Esophagus muscularis mucosa (tissue), 4 donors: ENCODE results near the gene PRKAG2. TPM values are rescaled to one million over a fixed set of nuclear protein-coding genes. Genes with fewer than 3 reads are reported as not detected.
A peak's percentile ranks its signal among the peaks of the same experiment; 100 is the strongest.
"Not testable (repeated sequence)": the region's sequence is repeated elsewhere in the genome, so short reads cannot be mapped to it uniquely, and the experiment has no call there.

Experiments used
- DNase-seq: peaks from one replicate; pipeline ENCODE4 v3.0.0-alpha.2; 2017; ENCODE audit errors: extremely low spot score
- H3K27ac ChIP-seq, 4 donors: fragments of 200-600 bp; sonication (generic); replicated peaks in 1 of 4; 1 replicate in 3 of 4; 2 replicates in 1 of 4; pipeline ENCODE4 v1.5.1; 2016 to 2019; ENCODE audit warnings: mild to moderate bottlenecking in 1 of 4
- H3K27me3 ChIP-seq, 4 donors: fragments of 200-600 bp; sonication (generic); one replicate each; pipeline versions ENCODE4 v1.5.1 to v1.6.0; 2016 to 2019
- H3K36me3 ChIP-seq, 4 donors: fragments of 200-600 bp; sonication (generic); one replicate each; pipeline ENCODE4 v1.5.1; 2016 to 2019
- H3K4me1 ChIP-seq, 4 donors: fragments of 200-600 bp; sonication (generic); one replicate each; pipeline ENCODE4 v1.5.1; 2016 to 2019
- H3K4me3 ChIP-seq, 4 donors: fragments of 200-600 bp; sonication (generic); 1 replicate in 2 of 4; 2 replicates in 2 of 4; pipeline ENCODE4 v1.5.1; 2016 to 2019; ENCODE audit warnings: mild to moderate bottlenecking in 4 of 4, moderate library complexity in 1 of 4
- H3K9me3 ChIP-seq, 4 donors: fragments of 200-600 bp; sonication (generic); 1 replicate in 3 of 4; 2 replicates in 1 of 4; pipeline ENCODE4 v1.5.1; 2016 to 2019
- EP300 ChIP-seq: sonication (generic); formaldehyde crosslinking; IDR thresholded peaks from one replicate; pipeline ENCODE4 v1.6.1; 2017; ENCODE audit warnings: antibody characterized with exemption
- POLR2A ChIP-seq: fragments of 450-650 bp; IDR thresholded peaks from one replicate; pipeline ENCODE4 v1.6.1; 2017; ENCODE audit warnings: antibody characterized with exemption, moderate library complexity, mild to moderate bottlenecking, low read depth
- POLR2AphosphoS5 ChIP-seq, 2 donors: sonication (generic); formaldehyde crosslinking; IDR thresholded peaks; one replicate each; pipeline ENCODE4 v1.6.1; 2017; ENCODE audit warnings: antibody characterized with exemption in 2 of 2
- WGBS: methylation state at CpG from one replicate; pipeline ENCODE4 v1.1.5; 2018; 5-methylcytosine and 5-hydroxymethylcytosine counted together
- intact Hi-C: fragments of 100-400 bp; cut with DNase I; formaldehyde crosslinking; loops from one replicate; pipeline ENCODE4 v1.15.1; 2023
- total RNA-seq, 4 donors: library from RNA; depleted of rRNA; stranded (reverse); fragments of >200 nt; gene quantifications; one replicate each; pipeline versions ENCODE4 v1.1.0 to v1.2.1, GENCODE V29; 2016
- TF ChIP-seq, protein P1 (sequence below), 3 experiments: fragments of 200-600 bp in 2 of 3; fragments of 450-650 bp in 1 of 3; sonication (generic) in 2 of 3; IDR thresholded peaks; one replicate each; pipeline ENCODE4 v1.5.1; 2017 to 2019; ENCODE audit warnings: antibody characterized with exemption in 3 of 3, mild to moderate bottlenecking in 2 of 3, moderate library complexity in 1 of 3

PRKAG2 gene
- total RNA-seq, 4 donors from 2014 or later = 51.3 to 97.2 (median 77.5) TPM

DNA sequence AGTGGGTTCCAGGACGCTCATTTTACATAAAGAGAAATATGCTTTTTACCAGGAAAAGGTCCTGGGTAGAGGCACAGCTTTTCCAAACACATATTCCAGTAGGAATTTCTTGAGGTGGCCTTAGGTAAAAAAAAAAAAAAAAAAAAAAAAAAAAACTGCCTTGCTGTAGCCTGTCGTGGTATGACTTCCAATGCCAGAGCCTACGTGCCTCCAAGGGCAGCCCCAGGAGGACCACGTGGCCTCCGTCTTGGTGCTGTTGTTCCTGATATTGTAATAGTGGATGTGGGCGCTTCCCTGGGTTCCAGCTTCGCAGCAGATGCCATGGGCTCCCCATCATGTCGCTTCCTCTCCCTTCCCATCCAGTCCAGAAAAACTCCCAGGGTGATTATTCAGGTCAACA lies 49.3 kb downstream of the PRKAG2 start:
- 92% methylated on average over 8 of the region's 8 CpGs for WGBS

GRCh38 chr7:151826316-151826715 lies 50.6 kb downstream of the PRKAG2 start:
- H3K27ac ChIP-seq, H3K27me3 ChIP-seq, intact Hi-C loops, H3K4me3 ChIP-seq, H3K9me3 ChIP-seq, H3K36me3 ChIP-seq, DNase-seq: not testable (repeated sequence)
- WGBS = 78% methylated on average over 6 of the region's 6 CpGs
- peaks cover 3 to 43% (median 31%) of the 10 kb centered on the region in 4 donors for H3K4me1 ChIP-seq

More for the DNA sequence above, 49.3 kb downstream of the PRKAG2 start:
- Histone ChIP-seq H3K36me3 (no peaks in the 10 kb centered on the region), H3K4me3 (no peak overlapping the region), H3K27ac (no peak overlapping the region), H3K4me1 (peaks cover 3 to 36% (median 31%) of the 10 kb centered on the region in 4 donors), H3K9me3 (no peaks in the 10 kb centered on the region), H3K27me3 (peaks cover 0 to 3% (median 0%) of the 10 kb centered on the region in 4 donors)
- no peak for TF ChIP-seq POLR2AphosphoS5 (IDR thresholded peaks at IDR 0.05)
- no peak for DNase-seq
- intact Hi-C loops = no loop called here

- Histone ChIP-seq H3K4me1 (peaks cover 3 to 43% (median 31%) of the 10 kb centered on the region in 4 donors), H3K9me3 (no peaks in the 10 kb centered on the region), H3K36me3 (no peaks in the 10 kb centered on the region), H3K4me3 (no peak overlapping the region), H3K27ac (no peak overlapping the region), H3K27me3 (peaks cover 0 to 3% (median 0%) of the 10 kb centered on the region in 4 donors)
- no peak for TF ChIP-seq POLR2A
- TF ChIP-seq, protein P1, sequence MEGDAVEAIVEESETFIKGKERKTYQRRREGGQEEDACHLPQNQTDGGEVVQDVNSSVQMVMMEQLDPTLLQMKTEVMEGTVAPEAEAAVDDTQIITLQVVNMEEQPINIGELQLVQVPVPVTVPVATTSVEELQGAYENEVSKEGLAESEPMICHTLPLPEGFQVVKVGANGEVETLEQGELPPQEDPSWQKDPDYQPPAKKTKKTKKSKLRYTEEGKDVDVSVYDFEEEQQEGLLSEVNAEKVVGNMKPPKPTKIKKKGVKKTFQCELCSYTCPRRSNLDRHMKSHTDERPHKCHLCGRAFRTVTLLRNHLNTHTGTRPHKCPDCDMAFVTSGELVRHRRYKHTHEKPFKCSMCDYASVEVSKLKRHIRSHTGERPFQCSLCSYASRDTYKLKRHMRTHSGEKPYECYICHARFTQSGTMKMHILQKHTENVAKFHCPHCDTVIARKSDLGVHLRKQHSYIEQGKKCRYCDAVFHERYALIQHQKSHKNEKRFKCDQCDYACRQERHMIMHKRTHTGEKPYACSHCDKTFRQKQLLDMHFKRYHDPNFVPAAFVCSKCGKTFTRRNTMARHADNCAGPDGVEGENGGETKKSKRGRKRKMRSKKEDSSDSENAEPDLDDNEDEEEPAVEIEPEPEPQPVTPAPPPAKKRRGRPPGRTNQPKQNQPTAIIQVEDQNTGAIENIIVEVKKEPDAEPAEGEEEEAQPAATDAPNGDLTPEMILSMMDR (IDR thresholded peaks at IDR 0.05) = no peak
- no peak for TF ChIP-seq POLR2AphosphoS5 (IDR thresholded peaks at IDR 0.05)
- TF ChIP-seq EP300 = no peak
- DNase-seq = no peak
- WGBS = 66% methylated on average over 5 of the region's 5 CpGs
- intact Hi-C loops = no loop called here
Observed at GRCh38 chr7:151825721-151826120, 51.2 kb downstream of the PRKAG2 start.

- Histone ChIP-seq H3K4me3 (peak overlapping the region in 3 of 4 donors; percentile 8 to 16 (median 14)), H3K9me3 (no peaks in the 10 kb centered on the region), H3K27ac (peak overlapping the region in 2 of 4 donors; percentile 47 to 66), H3K27me3 (peaks cover 0 to 3% (median 0%) of the 10 kb centered on the region in 4 donors), H3K4me1 (peaks cover 3 to 43% (median 31%) of the 10 kb centered on the region in 4 donors), H3K36me3 (no peaks in the 10 kb centered on the region)
- intact Hi-C loops = no loop called here
- TF ChIP-seq EP300 = peak; percentile 3
- TF ChIP-seq, protein P1 (IDR thresholded peaks at IDR 0.05) = no peak
- WGBS = 45% methylated on average over 13 of the region's 14 CpGs
- DNase-seq = no peak
Observed at GRCh38 chr7:151824373-151824933, 52.5 kb downstream of the PRKAG2 start.

DNA sequence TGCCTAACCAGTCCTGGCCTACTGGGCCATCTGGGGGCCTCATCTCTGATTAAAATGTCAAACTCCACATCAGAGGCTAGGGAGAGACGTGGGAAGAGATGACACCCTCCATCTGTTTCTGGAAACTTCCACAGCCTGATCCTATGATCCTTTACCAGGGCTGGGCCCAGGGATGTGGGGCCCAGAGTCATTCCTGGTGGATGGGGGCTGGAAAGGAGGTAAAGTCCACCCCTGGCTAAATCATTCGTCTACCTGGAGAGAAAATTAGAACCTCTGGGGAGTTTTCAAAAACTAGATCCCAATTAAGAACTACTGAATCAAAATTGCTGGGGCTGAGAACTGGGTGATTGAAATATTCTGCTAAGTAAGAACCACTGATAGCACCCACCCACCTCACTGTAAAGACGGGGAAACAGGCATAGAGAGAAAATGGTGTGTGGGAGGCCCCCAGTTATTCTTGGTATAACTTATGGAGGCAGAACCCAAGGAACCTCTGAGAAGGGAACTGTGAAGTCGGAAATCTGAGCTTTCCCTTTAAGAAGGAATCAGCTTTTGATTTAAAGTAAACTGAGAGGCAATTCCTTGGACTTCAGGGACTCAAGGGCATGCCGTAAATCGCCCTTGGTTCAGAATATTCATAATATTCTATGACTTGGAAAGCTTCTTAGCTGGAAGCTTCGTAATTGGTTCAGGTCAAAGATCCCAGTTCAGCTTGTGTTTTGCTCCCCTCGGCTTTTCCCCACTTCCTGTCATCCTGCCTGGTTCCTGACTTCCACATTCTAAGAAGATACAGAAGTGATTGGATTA lies 53.1 kb downstream of the PRKAG2 start:
- intact Hi-C loops = no loop called here
- Histone ChIP-seq H3K4me3 (peak overlapping the region in 3 of 4 donors; percentile 8 to 16 (median 14)), H3K9me3 (no peaks in the 10 kb centered on the region), H3K36me3 (no peaks in the 10 kb centered on the region), H3K4me1 (peaks cover 3 to 45% (median 31%) of the 10 kb centered on the region in 4 donors), H3K27ac (peak overlapping the region in 3 of 4 donors; percentile 44 to 66 (median 47)), H3K27me3 (peaks cover 0 to 3% (median 0%) of the 10 kb centered on the region in 4 donors)
- no peak for TF ChIP-seq POLR2AphosphoS5 (IDR thresholded peaks at IDR 0.05)
- WGBS = 49% methylated on average over 8 of the region's 8 CpGs
- no peak for DNase-seq

- no peak for DNase-seq
- Histone ChIP-seq H3K4me3 (no peak overlapping the region), H3K4me1 (peaks cover 3 to 47% (median 31%) of the 10 kb centered on the region in 4 donors), H3K27ac (peak overlapping the region in 2 of 4 donors; percentile 20 to 37), H3K36me3 (no peaks in the 10 kb centered on the region), H3K27me3 (peaks cover 0 to 3% (median 0%) of the 10 kb centered on the region in 4 donors), H3K9me3 (no peaks in the 10 kb centered on the region)
- TF ChIP-seq POLR2A = no peak
- TF ChIP-seq, protein P1 (IDR thresholded peaks at IDR 0.05) = no peak
- 84% methylated on average over 17 of the region's 17 CpGs for WGBS
- intact Hi-C loops = no loop called here
Observed at GRCh38 chr7:151822541-151823181, 54.3 kb downstream of the PRKAG2 start.
